A549 (cell line): Measurements from ENCODE around the gene PARD3B. TPM values are rescaled to one million over a fixed set of nuclear protein-coding genes. Genes with fewer than 3 reads are reported as not detected.
A peak's percentile ranks its signal among the peaks of the same experiment; 100 is the strongest.

Source experiments
- ATAC-seq, 2 experiments: fragments of 200-7000 bp in 1 of 2; fragments of >200 bp in 1 of 2; cut with Nextera tagmentation in 1 of 2; cut with Tn5 transposase in 1 of 2; 3 replicates each; pipeline versions ENCODE4 v1.8.0 to v1.9.1; 2018 to 2020; ENCODE audit warnings: mild to moderate bottlenecking in 1 of 2, moderate library complexity in 1 of 2
- CTCF ChIA-PET: fragments of 300-600 bp; sonication (Branson Sonifier 250); formaldehyde crosslinking; extraction: SDS; loops from one replicate; lab custom pipeline; 2021; ENCODE audit warnings: antibody characterized with exemption, inconsistent platforms; lab: Yijun Ruan, JAX
- POLR2A ChIA-PET: fragments of 350-600 bp; formaldehyde crosslinking; extraction: SDS; loops from one replicate; lab custom pipeline; 2021; ENCODE audit warnings: antibody characterized with exemption, inconsistent platforms; lab: Yijun Ruan, JAX
- DNase-seq, 2 experiments: peaks; one replicate each; pipeline versions ENCODE4 v3.0.0 to v3.0.0-alpha.2; 2011 to 2016; ENCODE audit warnings: low read depth in 1 of 2, low spot score in 1 of 2
- FAIRE-seq: peaks from 2 replicates; lab custom pipeline; 2011; peaks lifted over from hg19 to GRCh38; lab: Jason Lieb, UNC
- H3K27ac ChIP-seq, 2 experiments: fragments of >200 bp; sonication (Bioruptor Twin); formaldehyde crosslinking; 3 replicates each; pipeline ENCODE4 v1.5.1; 2016 to 2017
- H3K4me1 ChIP-seq: fragments of >200 bp; sonication (Bioruptor Twin); formaldehyde crosslinking; 3 replicates; pipeline ENCODE4 v1.6.1; 2016
- H3K4me2 ChIP-seq: fragments of >200 bp; sonication (Bioruptor Twin); formaldehyde crosslinking; 3 replicates; pipeline ENCODE4 v1.6.1; 2016
- H3K4me3 ChIP-seq: fragments of >200 bp; sonication (Bioruptor Twin); formaldehyde crosslinking; 3 replicates; pipeline ENCODE4 v1.5.1; 2016
- H3K9me3 ChIP-seq: fragments of >200 bp; sonication (Bioruptor Twin); formaldehyde crosslinking; 3 replicates; pipeline ENCODE4 v1.6.1; 2016
- BCL3 ChIP-seq: fragments of >200 bp; sonication (Bioruptor Twin); formaldehyde crosslinking; IDR thresholded peaks from 3 replicates; pipeline ENCODE4 v1.6.1; 2016
- BHLHE40 ChIP-seq: IDR thresholded peaks from 2 replicates; pipeline ENCODE4 v1.6.1; 2012; ENCODE audit warnings: low read depth, low read length, inconsistent platforms
- CBX8 ChIP-seq: fragments of 200-600 bp; sonication (generic); IDR thresholded peaks from 2 replicates; pipeline ENCODE4 v1.6.1; 2016
- E2F6 ChIP-seq: IDR thresholded peaks from 2 replicates; pipeline ENCODE4 v1.6.1; 2012; ENCODE audit warnings: low read depth, borderline replicate concordance
- GATA3 ChIP-seq: IDR thresholded peaks from 2 replicates; pipeline ENCODE4 v1.6.1; 2012; ENCODE audit warnings: borderline replicate concordance
- HDAC2 ChIP-seq: fragments of 200-600 bp; sonication (generic); IDR thresholded peaks from 2 replicates; pipeline ENCODE4 v1.6.1; 2016
- HOXB13 ChIP-seq: fragments of 250-450 bp; sonication (Bioruptor Pico); IDR thresholded peaks from 2 replicates; pipeline ENCODE4 v1.5.0; 2020; ENCODE audit warnings: low read depth, mild to moderate bottlenecking, moderate library complexity
- HOXB5 ChIP-seq: fragments of 250-450 bp; sonication (Bioruptor Pico); IDR thresholded peaks from 2 replicates; pipeline ENCODE4 v1.5.0; 2020; ENCODE audit warnings: mild to moderate bottlenecking, moderate library complexity
- KDM1A ChIP-seq: fragments of 200-600 bp; sonication (generic); IDR thresholded peaks from 2 replicates; pipeline ENCODE4 v1.6.1; 2016; ENCODE audit warnings: low read depth, mild to moderate bottlenecking
- MAFK ChIP-seq: fragments of 450-650 bp; IDR thresholded peaks from 2 replicates; pipeline ENCODE4 v1.6.1; 2014; ENCODE audit not compliant: partially characterized antibody
- MYC ChIP-seq: IDR thresholded peaks from 2 replicates; pipeline ENCODE4 v1.6.1; 2012; ENCODE audit warnings: mild to moderate bottlenecking, inconsistent platforms, low read length, improper control_type of control experiment, borderline replicate concordance
- NFE2L2 ChIP-seq: fragments of 150-350 bp; conservative IDR thresholded peaks from 2 replicates; pipeline ENCODE4 v1.6.1; 2014; ENCODE audit warnings: low read length
- PBX3 ChIP-seq: IDR thresholded peaks from 2 replicates; pipeline ENCODE4 v1.6.1; 2012
- PHF8 ChIP-seq: fragments of 200-600 bp; sonication (generic); IDR thresholded peaks from 2 replicates; pipeline ENCODE4 v1.6.1; 2016; ENCODE audit warnings: low read depth, mild to moderate bottlenecking, antibody characterized with exemption, moderate library complexity, borderline replicate concordance
- POLR2AphosphoS2 ChIP-seq: conservative IDR thresholded peaks from 2 replicates; pipeline ENCODE4 v1.6.1; 2012; ENCODE audit warnings: low read length, improper control_type of control experiment, inconsistent platforms
- RAD21 ChIP-seq, 2 experiments: fragments of >200 bp in 1 of 2; sonication (Bioruptor Twin) in 1 of 2; formaldehyde crosslinking in 1 of 2; IDR thresholded peaks in 1 of 2; conservative IDR thresholded peaks in 1 of 2; 2 replicates in 1 of 2; 3 replicates in 1 of 2; pipeline ENCODE4 v1.6.1; 2012 to 2018; ENCODE audit warnings: inconsistent platforms in 1 of 2
- SMC3 ChIP-seq: fragments of >200 bp; sonication (Bioruptor Twin); formaldehyde crosslinking; IDR thresholded peaks from 3 replicates; pipeline ENCODE4 v1.6.1; 2018; ENCODE audit warnings: inconsistent platforms
- SREBF2 ChIP-seq: fragments of 450-650 bp; IDR thresholded peaks from 2 replicates; pipeline ENCODE4 v1.6.1; 2014; ENCODE audit warnings: mild to moderate bottlenecking, moderate library complexity
- ZFP36 ChIP-seq: fragments of 450-650 bp; IDR thresholded peaks from 2 replicates; pipeline ENCODE4 v1.6.1; 2014; ENCODE audit warnings: borderline replicate concordance; ENCODE audit not compliant: partially characterized antibody
- WGBS: methylation state at CpG from one replicate; pipeline ENCODE4 v1.1.6; 2017; ENCODE audit errors: missing lambda C conversion rate; 5-methylcytosine and 5-hydroxymethylcytosine counted together
- polyA plus RNA-seq, 4 experiments: library from polyadenylated mRNA; depleted of rRNA in 3 of 4; stranded (reverse); fragments of >200 nt; fragmentation: RNase III in 1 of 4; extraction: RNeasy Plus Mini Kit Qiagen cat#74134 plus additional on column Dnase treatment in 1 of 4; gene quantifications; 2 replicates in 3 of 4; 3 replicates in 1 of 4; pipeline ENCODE4 v1.2.3, GENCODE V29; 2011 to 2017
- TF ChIP-seq, protein P1 (sequence below): fragments of >200 bp; sonication (Bioruptor Twin); formaldehyde crosslinking; IDR thresholded peaks from 3 replicates; pipeline ENCODE4 v1.5.1; 2016
- TF ChIP-seq, protein P2 (sequence below): fragments of 250-450 bp; sonication (Bioruptor Pico); IDR thresholded peaks from 2 replicates; pipeline ENCODE4 v1.5.0; 2020; ENCODE audit warnings: low read depth, mild to moderate bottlenecking, moderate library complexity

PARD3B gene
- polyA plus RNA-seq, 2 of the 4 experiments (the other 2 are of a cell fraction) = 1.2 to 2.4 TPM

DNA sequence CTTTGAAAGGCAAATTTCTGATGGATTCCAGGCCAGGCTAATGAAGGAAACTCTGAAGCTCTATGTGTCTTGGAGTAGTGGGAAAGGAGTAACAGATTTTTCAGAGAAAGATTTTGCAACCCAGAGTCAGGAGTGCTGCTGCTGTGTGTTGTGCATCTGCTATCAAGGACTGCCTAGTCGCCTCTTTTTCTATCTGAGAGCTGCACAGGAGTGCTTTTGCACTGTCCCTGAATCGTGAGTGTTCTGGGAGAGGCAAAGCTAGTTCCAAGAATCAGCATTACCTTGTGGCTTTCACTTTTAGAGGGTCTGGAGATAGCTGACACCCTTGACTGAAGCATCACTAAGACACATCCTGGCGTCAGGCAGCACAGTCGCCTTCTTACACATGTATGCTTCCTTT is 336.4 kb downstream of the PARD3B start:
- 47% methylated on average over 4 of the region's 4 CpGs for WGBS
- Histone ChIP-seq H3K9me3 (no peaks in the 10 kb centered on the region), H3K27ac (no peak overlapping the region), H3K4me2 (no peak overlapping the region), H3K4me1 (no peaks in the 10 kb centered on the region), H3K4me3 (no peak overlapping the region)
- ChIA-PET POLR2A (no interaction called here), CTCF (interaction anchor here (0.6 to 1.5 kb wide), 4 partner anchors 10 to 794 kb away, joined by 3 read pairs; no protein-coding TSS in a partner anchor)
- no peak for ATAC-seq
- FAIRE-seq = no peak
- DNase-seq = no peak
- TF ChIP-seq, protein P1, sequence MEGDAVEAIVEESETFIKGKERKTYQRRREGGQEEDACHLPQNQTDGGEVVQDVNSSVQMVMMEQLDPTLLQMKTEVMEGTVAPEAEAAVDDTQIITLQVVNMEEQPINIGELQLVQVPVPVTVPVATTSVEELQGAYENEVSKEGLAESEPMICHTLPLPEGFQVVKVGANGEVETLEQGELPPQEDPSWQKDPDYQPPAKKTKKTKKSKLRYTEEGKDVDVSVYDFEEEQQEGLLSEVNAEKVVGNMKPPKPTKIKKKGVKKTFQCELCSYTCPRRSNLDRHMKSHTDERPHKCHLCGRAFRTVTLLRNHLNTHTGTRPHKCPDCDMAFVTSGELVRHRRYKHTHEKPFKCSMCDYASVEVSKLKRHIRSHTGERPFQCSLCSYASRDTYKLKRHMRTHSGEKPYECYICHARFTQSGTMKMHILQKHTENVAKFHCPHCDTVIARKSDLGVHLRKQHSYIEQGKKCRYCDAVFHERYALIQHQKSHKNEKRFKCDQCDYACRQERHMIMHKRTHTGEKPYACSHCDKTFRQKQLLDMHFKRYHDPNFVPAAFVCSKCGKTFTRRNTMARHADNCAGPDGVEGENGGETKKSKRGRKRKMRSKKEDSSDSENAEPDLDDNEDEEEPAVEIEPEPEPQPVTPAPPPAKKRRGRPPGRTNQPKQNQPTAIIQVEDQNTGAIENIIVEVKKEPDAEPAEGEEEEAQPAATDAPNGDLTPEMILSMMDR = no peak
- TF ChIP-seq CBX8 = no peak
- TF ChIP-seq PHF8 = no peak
- TF ChIP-seq SMC3 = no peak
- TF ChIP-seq, all 56 proteins: peak for 0

GRCh38 chr2:204885747-204886146 is 340.5 kb downstream of the PARD3B start:
- Histone ChIP-seq H3K4me3 (no peak overlapping the region), H3K4me1 (no peaks in the 10 kb centered on the region), H3K9me3 (no peaks in the 10 kb centered on the region), H3K27ac (no peak overlapping the region), H3K4me2 (no peak overlapping the region)
- ATAC-seq (no peak), DNase-seq (no peak), FAIRE-seq (no peak)
- POLR2A ChIA-PET = no interaction called here
- TF ChIP-seq HOXB13 (CRISPR knock-in tag) (no peak), BCL3 (no peak), RAD21 (conservative IDR thresholded peaks at IDR 0.05 in 1 of 2, IDR thresholded peaks at IDR 0.05 in 1 of 2) (peak; percentile 36 to 39; a peak in 3 of 5 replicates)
- CTCF ChIA-PET = interaction anchor here (1.1 kb wide), 1 partner anchor 1040 kb away, joined by 3 read pairs; no protein-coding TSS in a partner anchor
- WGBS = 42% methylated on average over 2 of the region's 2 CpGs

DNA sequence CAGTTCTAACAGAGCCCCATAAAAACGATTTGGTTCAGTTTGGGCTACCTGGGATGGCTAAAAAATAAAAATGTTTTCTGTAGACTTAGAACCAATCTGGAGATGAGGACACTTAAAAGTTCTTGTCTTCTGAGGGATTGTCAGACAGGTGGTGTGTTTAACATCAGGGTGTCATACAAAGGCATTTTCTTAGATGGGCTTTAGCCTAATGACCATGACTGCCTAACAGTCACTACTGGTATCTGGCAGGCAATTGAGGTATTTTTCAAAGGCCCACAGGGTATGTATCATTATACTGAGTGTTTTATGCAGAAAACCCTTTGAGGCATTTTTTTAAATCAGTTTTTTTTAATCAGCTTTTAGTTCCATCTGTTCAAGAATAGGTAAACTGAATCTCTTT is 341.4 kb downstream of the PARD3B start:
- no peak for TF ChIP-seq ZFP36
- no peak for TF ChIP-seq PBX3
- no peak for TF ChIP-seq GATA3
- TF ChIP-seq HDAC2 = no peak
- TF ChIP-seq POLR2AphosphoS2 = no peak
- no peak for TF ChIP-seq NFE2L2
- TF ChIP-seq BHLHE40 = no peak
- TF ChIP-seq, protein P2, sequence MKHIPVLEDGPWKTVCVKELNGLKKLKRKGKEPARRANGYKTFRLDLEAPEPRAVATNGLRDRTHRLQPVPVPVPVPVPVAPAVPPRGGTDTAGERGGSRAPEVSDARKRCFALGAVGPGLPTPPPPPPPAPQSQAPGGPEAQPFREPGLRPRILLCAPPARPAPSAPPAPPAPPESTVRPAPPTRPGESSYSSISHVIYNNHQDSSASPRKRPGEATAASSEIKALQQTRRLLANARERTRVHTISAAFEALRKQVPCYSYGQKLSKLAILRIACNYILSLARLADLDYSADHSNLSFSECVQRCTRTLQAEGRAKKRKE (CRISPR knock-in tag) = no peak
- TF ChIP-seq SREBF2 = no peak
- TF ChIP-seq MAFK = no peak
- no peak for TF ChIP-seq HOXB5 (CRISPR knock-in tag)
- no peak for TF ChIP-seq MYC
- TF ChIP-seq KDM1A = no peak
- TF ChIP-seq E2F6 = no peak
- WGBS = 3% methylated on average over 1 of the region's 1 CpG
- ChIA-PET CTCF (no interaction called here), POLR2A (no interaction called here)
- Histone ChIP-seq H3K9me3 (no peaks in the 10 kb centered on the region), H3K4me3 (no peak overlapping the region), H3K4me2 (no peak overlapping the region), H3K4me1 (no peaks in the 10 kb centered on the region), H3K27ac (no peak overlapping the region)
- ATAC-seq (no peak), DNase-seq (no peak), FAIRE-seq (no peak)
